T-cell (primary cell): ENCODE results near the gene DEDD2. TPM values are rescaled to one million over a fixed set of nuclear protein-coding genes. Genes with fewer than 3 reads are reported as not detected.
A peak's percentile ranks its signal among the peaks of the same experiment; 100 is the strongest.

Experiments used
- ATAC-seq, 4 experiments: fragments of 200-7000 bp in 3 of 4; fragments of 150-1000 bp in 1 of 4; cut with Tn5 transposase; replicated peaks in 1 of 4; 1 replicate in 3 of 4; 2 replicates in 1 of 4; pipeline ENCODE4 v1.10.0; 2021; ENCODE audit warnings: moderate library complexity in 3 of 4, mild to moderate bottlenecking in 2 of 4, moderate number of reproducible peaks in 1 of 4
- CTCF ChIA-PET, 2 donors: fragments of 300-600 bp; sonication (Branson Sonifier 250); formaldehyde crosslinking; loops; one replicate each; lab custom pipeline; 2022; ENCODE audit warnings: antibody characterized with exemption in 2 of 2; lab: Charles Lee
- POLR2A ChIA-PET, 2 donors: fragments of 300-600 bp; sonication (Branson Sonifier 250); formaldehyde crosslinking; loops; one replicate each; lab custom pipeline; 2022; ENCODE audit warnings: antibody characterized with exemption in 2 of 2; lab: Charles Lee
- DNase-seq, 35 experiments: peaks; one replicate each; pipeline versions ENCODE4 v3.0.0 to v3.0.0-alpha.2; 2013 to 2023
- H3K27ac ChIP-seq: one replicate; pipeline ENCODE4 v1.5.1; 2013; ENCODE audit warnings: low read length
- H3K27me3 ChIP-seq, 2 experiments: replicated peaks in 1 of 2; 1 replicate in 1 of 2; 2 replicates in 1 of 2; pipeline versions ENCODE4 v1.6.1 to v1.7.0; 2013; ENCODE audit warnings: low read length in 1 of 2, mixed read lengths in 1 of 2; ENCODE audit not compliant: control insufficient read depth in 2 of 2, insufficient read depth in 2 of 2; ENCODE audit errors: extremely low read depth in 1 of 2
- H3K36me3 ChIP-seq, 2 donors: 1 replicate in 1 of 2; 2 replicates in 1 of 2; pipeline versions ENCODE4 v1.6.1 to v1.7.0; 2013; ENCODE audit warnings: low read length in 1 of 2; ENCODE audit not compliant: control insufficient read depth in 2 of 2, insufficient read depth in 1 of 2; ENCODE audit errors: extremely low read depth in 1 of 2
- H3K4me1 ChIP-seq, 2 experiments: 1 replicate in 1 of 2; 2 replicates in 1 of 2; pipeline versions ENCODE4 v1.6.1 to v1.7.0; 2013; ENCODE audit warnings: low read length in 2 of 2, mixed read lengths in 1 of 2; ENCODE audit not compliant: insufficient read depth in 2 of 2, control insufficient read depth in 1 of 2; ENCODE audit errors: extremely low read depth in 1 of 2
- H3K4me3 ChIP-seq, 2 donors: 1 replicate in 1 of 2; 2 replicates in 1 of 2; pipeline versions ENCODE4 v1.5.1 to v1.7.0; 2013; ENCODE audit warnings: mild to moderate bottlenecking in 2 of 2, low read length in 1 of 2, moderate library complexity in 1 of 2; ENCODE audit not compliant: control insufficient read depth in 1 of 2; ENCODE audit errors: extremely low read depth in 1 of 2
- H3K9me3 ChIP-seq: 2 replicates; pipeline ENCODE4 v1.7.0; 2013
- H3K27ac Mint-ChIP-seq, 2 donors: one replicate each; pipeline ENCODE4 v1.8.0; 2020 to 2021; ENCODE audit warnings: mild to moderate bottlenecking in 2 of 2, mixed read lengths in 2 of 2
- H3K27me3 Mint-ChIP-seq, 2 donors: one replicate each; pipeline ENCODE4 v1.8.0; 2021 to 2022; ENCODE audit warnings: mixed read lengths in 2 of 2
- H3K36me3 Mint-ChIP-seq: one replicate; pipeline ENCODE4 v1.8.0; 2021; ENCODE audit warnings: mixed read lengths
- H3K4me1 Mint-ChIP-seq, 3 donors: one replicate each; pipeline ENCODE4 v1.8.0; 2020 to 2022; ENCODE audit warnings: mixed read lengths in 3 of 3, mild to moderate bottlenecking in 1 of 3
- H3K4me3 Mint-ChIP-seq, 3 donors: one replicate each; pipeline ENCODE4 v1.8.0; 2020 to 2022; ENCODE audit warnings: mild to moderate bottlenecking in 3 of 3, mixed read lengths in 3 of 3, moderate library complexity in 3 of 3
- H3K9me3 Mint-ChIP-seq, 3 donors: one replicate each; pipeline ENCODE4 v1.8.0; 2020 to 2022; ENCODE audit warnings: mixed read lengths in 3 of 3
- WGBS: methylation state at CpG from one replicate; pipeline ENCODE4 v1.1.5; 2013; ENCODE audit warnings: missing lambda C conversion rate; ENCODE audit not compliant: insufficient coverage; 5-methylcytosine and 5-hydroxymethylcytosine counted together
- total RNA-seq, 35 experiments: library from RNA in 6 of 35; stranded (reverse) in 6 of 35; fragments of 120-200 nt in 1 of 35; gene quantifications; one replicate each; pipeline versions ENCODE4 v1.2.1 to v1.2.4 and lab custom pipeline; 2013 to 2026

The DEDD2 gene
- total RNA-seq, 5 donors from 2014 or later (not counting 1 experiment from before 2014, with no cell fraction given), result 67.6 to 82.8 (median 71.0) TPM

GRCh38 chr19:42224940-42225717 is 7.7 kb upstream of the DEDD2 start:
- no peak overlapping the region for H3K27ac ChIP-seq
- H3K36me3 Mint-ChIP-seq, result peaks cover 34% of the 10 kb centered on the region
- no peaks in the 10 kb centered on the region for H3K27me3 Mint-ChIP-seq
- no peak overlapping the region for H3K4me3 Mint-ChIP-seq
- CTCF ChIA-PET, result no interaction called here
- POLR2A ChIA-PET, result no interaction called here
- H3K4me1 ChIP-seq, result peaks cover 8 to 29% of the 10 kb centered on the region in 2 experiments
- H3K4me1 Mint-ChIP-seq, result peaks cover 35 to 43% (median 36%) of the 10 kb centered on the region in 3 donors
- peaks cover 9 to 61% of the 10 kb centered on the region in 2 donors for H3K36me3 ChIP-seq
- WGBS, result 93% methylated on average over 28 of the region's 37 CpGs
- no peak overlapping the region for H3K4me3 ChIP-seq
- no peak for DNase-seq
- no peak for ATAC-seq
- H3K27ac Mint-ChIP-seq, result peak overlapping the region in 1 of 2 donors; percentile 70
- H3K27me3 ChIP-seq, result no peaks in the 10 kb centered on the region
- H3K9me3 ChIP-seq, result no peaks in the 10 kb centered on the region
- no peaks in the 10 kb centered on the region for H3K9me3 Mint-ChIP-seq

- 3% methylated on average over 6 of the region's 6 CpGs for WGBS
- H3K4me1 ChIP-seq, result peaks cover 26 to 58% of the 10 kb centered on the region in 2 experiments
Observed at GRCh38 chr19:42220751-42221097, 3.2 kb upstream of the DEDD2 start.

GRCh38 chr19:42219812-42220750 is 2.6 kb upstream of the DEDD2 start, which contains the start of gene ZNF526:
Gene ZNF526 (plus strand): TSS chr19:42220312. CDS start chr19:42224404, 4,092 bp downstream.
- H3K27me3 ChIP-seq, result no peaks in the 10 kb centered on the region
- ChIA-PET CTCF (interaction anchor here in 1 of 2 donors (0.6 to 1.7 kb wide), 3 partner anchors 15 to 23 kb away, joined by 3 to 9 read pairs (median 5); partner anchors contain the start of gene GSK3A), POLR2A (interaction anchor here (0.6 to 1.6 kb wide), 3 partner anchors 23 to 151 kb away, joined by 3 to 8 read pairs (median 5); partner anchors contain the start of gene GSK3A (in 1 of the 2))
- WGBS, result under 1% methylated on average over 46 of the region's 53 CpGs
- no peaks in the 10 kb centered on the region for H3K9me3 Mint-ChIP-seq
- peaks cover 20% of the 10 kb centered on the region for H3K36me3 Mint-ChIP-seq
- H3K36me3 ChIP-seq, result peaks cover 0 to 30% of the 10 kb centered on the region in 2 donors
- H3K9me3 ChIP-seq, result no peaks in the 10 kb centered on the region
- peak within 1 kb of the TSS; percentile 76 for H3K27ac ChIP-seq
- peak within 1 kb of the TSS; percentile 89 to 100 (median 99) for H3K4me3 Mint-ChIP-seq
- peak; percentile 92 to 98 (median 96) for DNase-seq
- ATAC-seq, result peak; percentile 83 to 88 (median 84)
- peaks cover 29 to 64% of the 10 kb centered on the region in 2 experiments for H3K4me1 ChIP-seq
- H3K4me3 ChIP-seq, result peak within 1 kb of the TSS; percentile 81 to 88
- peaks cover 57 to 62% (median 58%) of the 10 kb centered on the region in 3 donors for H3K4me1 Mint-ChIP-seq
- H3K27me3 Mint-ChIP-seq, result no peaks in the 10 kb centered on the region
- H3K27ac Mint-ChIP-seq, result peak within 1 kb of the TSS; percentile 95

More at GRCh38 chr19:42220751-42221097, 3.2 kb upstream of the DEDD2 start:
- no peak for DNase-seq
- Mint-ChIP-seq H3K27ac (peak overlapping the region; percentile 69 to 95), H3K4me3 (peak overlapping the region; percentile 89 to 100 (median 99)), H3K9me3 (no peaks in the 10 kb centered on the region), H3K4me1 (peaks cover 51 to 56% (median 51%) of the 10 kb centered on the region in 3 donors), H3K36me3 (peaks cover 17% of the 10 kb centered on the region), H3K27me3 (no peaks in the 10 kb centered on the region)
- H3K36me3 ChIP-seq, result peaks cover 2 to 29% of the 10 kb centered on the region in 2 donors
- peak overlapping the region; percentile 81 to 88 for H3K4me3 ChIP-seq
- ChIA-PET POLR2A (interaction anchor here in 1 of 2 donors (0.6 to 1.6 kb wide), 2 partner anchors 22 to 44 kb away, joined by 5 to 8 read pairs; partner anchors contain the start of gene GSK3A), CTCF (interaction anchor here in 1 of 2 donors (0.6 to 1.7 kb wide), 2 partner anchors 15 to 21 kb away, joined by 3 to 9 read pairs; no protein-coding TSS in a partner anchor)
- no peaks in the 10 kb centered on the region for H3K27me3 ChIP-seq
- no peaks in the 10 kb centered on the region for H3K9me3 ChIP-seq
- no peak for ATAC-seq
- peak overlapping the region; percentile 76 for H3K27ac ChIP-seq

GRCh38 chr19:42216653-42217519 is 591 bp downstream of the DEDD2 start:
- ChIA-PET CTCF (interaction anchor here in 1 of 2 donors (1.8 kb wide), 1 partner anchor 25 kb away, joined by 4 read pairs; the partner anchor contains the start of gene GSK3A), POLR2A (interaction anchor here (0.6 to 1.6 kb wide), 3 partner anchors 26 to 1953 kb away, joined by 3 read pairs; no protein-coding TSS in a partner anchor)
- WGBS, result 0% methylated on average over 75 of the region's 79 CpGs
- H3K36me3 Mint-ChIP-seq, result peaks cover 28% of the 10 kb centered on the region
- Histone ChIP-seq H3K27ac (peak overlapping the region; percentile 97), H3K36me3 (peaks cover 8 to 42% of the 10 kb centered on the region in 2 donors), H3K27me3 (no peaks in the 10 kb centered on the region), H3K9me3 (no peaks in the 10 kb centered on the region), H3K4me3 (peak overlapping the region; percentile 71 to 87), H3K4me1 (peaks cover 42 to 84% of the 10 kb centered on the region in 2 experiments)
- H3K27me3 Mint-ChIP-seq, result no peaks in the 10 kb centered on the region
- ATAC-seq (peak in 2 of 4 experiments; percentile 0 to 1), DNase-seq (peak in 5 of 35 experiments; percentile 19 to 40 (median 27))
- H3K27ac Mint-ChIP-seq, result peak overlapping the region; percentile 95
- no peaks in the 10 kb centered on the region for H3K9me3 Mint-ChIP-seq
- peaks cover 77 to 83% (median 77%) of the 10 kb centered on the region in 3 donors for H3K4me1 Mint-ChIP-seq
- peak overlapping the region; percentile 89 to 93 (median 93) for H3K4me3 Mint-ChIP-seq

- Histone ChIP-seq H3K36me3 (peaks cover 11 to 54% of the 10 kb centered on the region in 2 donors), H3K4me3 (peak overlapping the region in 1 of 2 donors; percentile 40), H3K4me1 (peaks cover 34 to 73% of the 10 kb centered on the region in 2 experiments), H3K27ac (peak overlapping the region; percentile 24), H3K9me3 (no peaks in the 10 kb centered on the region), H3K27me3 (no peaks in the 10 kb centered on the region)
- CTCF ChIA-PET, result interaction anchor here in 1 of 2 donors (1.1 kb wide), 1 partner anchor 14 kb away, joined by 3 read pairs; no protein-coding TSS in a partner anchor
- H3K4me1 Mint-ChIP-seq, result peaks cover 67 to 78% (median 76%) of the 10 kb centered on the region in 3 donors
- H3K9me3 Mint-ChIP-seq, result no peaks in the 10 kb centered on the region
- POLR2A ChIA-PET, result no interaction called here
- H3K27me3 Mint-ChIP-seq, result no peaks in the 10 kb centered on the region
- 72% methylated on average over 3 of the region's 11 CpGs for WGBS
- DNase-seq (no peak), ATAC-seq (no peak)
- H3K36me3 Mint-ChIP-seq, result peaks cover 30% of the 10 kb centered on the region
- H3K27ac Mint-ChIP-seq, result peak overlapping the region; percentile 89 to 95
- peak overlapping the region; percentile 89 to 93 (median 93) for H3K4me3 Mint-ChIP-seq
Observed at GRCh38 chr19:42214810-42215485, 2.5 kb downstream of the DEDD2 start.
